Adrenal gland (tissue), 5 donors: ENCODE results near the gene SMPD3.

Source experiments
- CTCF ChIP-seq, 6 experiments: fragments of 450-650 bp in 4 of 6; fragments of 200-600 bp in 2 of 6; sonication (generic) in 1 of 6; IDR thresholded peaks; 1 replicate in 5 of 6; 2 replicates in 1 of 6; pipeline versions ENCODE4 v1.5.1 to v1.8.0; 2016 to 2021; ENCODE audit warnings: antibody characterized with exemption in 6 of 6, mild to moderate bottlenecking in 2 of 6, moderate library complexity in 1 of 6
- POLR2A ChIP-seq, 2 donors: fragments of 450-650 bp; IDR thresholded peaks; one replicate each; pipeline ENCODE4 v1.6.1; 2017; ENCODE audit warnings: antibody characterized with exemption in 2 of 2, mild to moderate bottlenecking in 2 of 2, moderate library complexity in 1 of 2
- donor health status: DM: no; HTN: no; CAD: no.

GRCh38 chr16:68429076-68429854 lies 19.0 kb downstream of the SMPD3 start:
- TF ChIP-seq CTCF (IDR thresholded peaks at IDR 0.05) (no peak), POLR2A (IDR thresholded peaks at IDR 0.05) (no peak)
